ENCODE data around the gene POLR2E. TPM values are rescaled to one million over a fixed set of nuclear protein-coding genes. Genes with fewer than 3 reads are reported as not detected.
A peak's percentile ranks its signal among the peaks of the same experiment; 100 is the strongest.

The POLR2E gene
- total and polyA plus RNA-seq, 10 of the 15 experiments (the other 5 are each of a cell fraction or from before 2014, with no cell fraction given): 4.0 to 487 (median 200) TPM

- no peaks in the 10 kb centered on the region for H3K27me3 ChIP-seq (replicated peaks in 1 of 2; ENCODE audit: control insufficient read depth in 2 of 2, insufficient read depth in 2 of 2, low read length in 1 of 2)
- H2AFZ ChIP-seq (ENCODE audit: control insufficient read depth, low read depth, low read length): no peak overlapping the region
- ChIA-PET SMC1A (ENCODE audit: uncharacterized antibody, unreplicated experiment) (no interaction called here), RAD21 (ENCODE audit: unreplicated experiment) (no interaction called here), CTCF (no interaction called here), POLR2A (no interaction called here)
- over 99% methylated on average over 10 of the region's 10 CpGs for WGBS (ENCODE audit: insufficient coverage, insufficient replicate concordance, low lambda C conversion rate, missing lambda C conversion rate)
- TF ChIP-seq POLR2A (IDR thresholded peaks at IDR 0.05; ENCODE audit: low read depth, low read length): peak; percentile 55
- no peak for TF ChIP-seq PAX8 (IDR thresholded peaks at IDR 0.05)
- H3K4me1 ChIP-seq (ENCODE audit: control insufficient read depth, insufficient read depth, low read length): no peaks in the 10 kb centered on the region
- intact Hi-C loops (cut with micrococcal nuclease; ENCODE audit: unreplicated experiment) (no loop called here), in situ Hi-C loops (cut with MboI) (no loop called here)
- H4K20me1 ChIP-seq (ENCODE audit: control insufficient read depth, insufficient read depth): no peaks in the 10 kb centered on the region
- peaks cover 3 to 43% of the 10 kb centered on the region in 2 experiments for H3K36me3 ChIP-seq (ENCODE audit: control insufficient read depth in 2 of 2, insufficient read depth in 2 of 2, low read length in 1 of 2)
- H3K79me2 ChIP-seq (ENCODE audit: control insufficient read depth, insufficient read depth, low read length): no peaks in the 10 kb centered on the region
- H3K4me3 ChIP-seq: no peak overlapping the region
- H3K27ac ChIP-seq (ENCODE audit: control insufficient read depth, insufficient read depth): no peak overlapping the region
- FAIRE-seq (no peak), ATAC-seq (no peak), DNase-seq (ENCODE audit: low read depth, low spot score) (no peak)
- no TSS peak for BruUV-seq (replicated peaks)
- no peaks in the 10 kb centered on the region for H3K9me3 ChIP-seq (replicated peaks; ENCODE audit: control insufficient read depth, insufficient read depth, low read length)
- H3K4me2 ChIP-seq (ENCODE audit: control insufficient read depth, insufficient read depth): no peak overlapping the region
- H3K9ac ChIP-seq (ENCODE audit: control insufficient read depth, insufficient read depth, low read length): no peak overlapping the region
Observed at GRCh38 chr19:1121395-1121794, 26.2 kb upstream of the POLR2E start.

GRCh38 chr19:1119475-1120217, 24.5 kb upstream of the POLR2E start:
- TF ChIP-seq BCL11A (IDR thresholded peaks at IDR 0.05; ENCODE audit: low read depth, low read length) (no peak), YY1 (IDR thresholded peaks at IDR 0.05; ENCODE audit: low read depth, low read length) (no peak), PBX3 (IDR thresholded peaks at IDR 0.05; ENCODE audit: insufficient replicate concordance, low read depth, low read length) (no peak), ATF2 (IDR thresholded peaks at IDR 0.05; ENCODE audit: low read length) (no peak), TBL1XR1 (IDR thresholded peaks at IDR 0.05; ENCODE audit: low read depth, low read length) (no peak), NRF1 (conservative IDR thresholded peaks at IDR 0.05; ENCODE audit: low read depth, low read length) (no peak)
- ATAC-seq (no peak), FAIRE-seq (no peak), DNase-seq (ENCODE audit: low read depth, low spot score) (no peak)
- H3K27me3 ChIP-seq (replicated peaks in 1 of 2; ENCODE audit: control insufficient read depth in 2 of 2, insufficient read depth in 2 of 2, low read length in 1 of 2): no peaks in the 10 kb centered on the region
- in situ Hi-C loops (cut with MboI): no loop called here
- no peaks in the 10 kb centered on the region for H3K4me1 ChIP-seq (ENCODE audit: control insufficient read depth, insufficient read depth, low read length)
- intact Hi-C loops (cut with micrococcal nuclease; ENCODE audit: unreplicated experiment): no loop called here
- H2AFZ ChIP-seq (ENCODE audit: control insufficient read depth, low read depth, low read length): no peak overlapping the region
- POLR2A ChIA-PET: no interaction called here
- H4K20me1 ChIP-seq (ENCODE audit: control insufficient read depth, insufficient read depth): no peaks in the 10 kb centered on the region
- H3K4me3 ChIP-seq: no peak overlapping the region
- no peak overlapping the region for H3K4me2 ChIP-seq (ENCODE audit: control insufficient read depth, insufficient read depth)
- H3K9ac ChIP-seq (ENCODE audit: control insufficient read depth, insufficient read depth, low read length): no peak overlapping the region
- CTCF ChIA-PET: no interaction called here
- RAD21 ChIA-PET (ENCODE audit: unreplicated experiment): no interaction called here
- H3K9me3 ChIP-seq (replicated peaks; ENCODE audit: control insufficient read depth, insufficient read depth, low read length): no peaks in the 10 kb centered on the region
- no peak overlapping the region for H3K27ac ChIP-seq (ENCODE audit: control insufficient read depth, insufficient read depth)
- no TSS peak for BruUV-seq (replicated peaks)
- SMC1A ChIA-PET (ENCODE audit: uncharacterized antibody, unreplicated experiment): no interaction called here
- H3K36me3 ChIP-seq (ENCODE audit: control insufficient read depth in 2 of 2, insufficient read depth in 2 of 2, low read length in 1 of 2): peaks cover 0 to 44% of the 10 kb centered on the region in 2 experiments
- WGBS (ENCODE audit: insufficient coverage, insufficient replicate concordance, low lambda C conversion rate, missing lambda C conversion rate): 97% methylated on average over 45 of the region's 50 CpGs
- no peaks in the 10 kb centered on the region for H3K79me2 ChIP-seq (ENCODE audit: control insufficient read depth, insufficient read depth, low read length)

Measured in GM12878 (cell line).